HFF-Myc (cell line): Measurements from ENCODE around the gene NDUFB6.
"Not testable (repeated sequence)": the region's sequence is repeated elsewhere in the genome, so short reads cannot be mapped to it uniquely, and the experiment has no call there.

ENCODE experiments used
- DNase-seq: peaks from one replicate; pipeline ENCODE4 v3.0.0-alpha.2; 2011; ENCODE audit warnings: low read depth; ENCODE audit errors: extremely low read depth
- H3K4me3 ChIP-seq: replicated peaks from 2 replicates; pipeline ENCODE4 v1.5.1; 2011; ENCODE audit warnings: low read depth, mild to moderate bottlenecking, control low read depth, low read length
- CTCF ChIP-seq: IDR thresholded peaks from 2 replicates; pipeline ENCODE4 v1.5.1; 2012; ENCODE audit warnings: mild to moderate bottlenecking, low read depth, low read length, control low read depth; ENCODE audit errors: missing control alignments

Gene NDUFB6

GRCh38 chr9:32572900-32573523 is at the start of gene NDUFB6:
NDUFB6 (minus strand) TSS chr9:32573159; CDS start chr9:32573060, 99 bp downstream.
- DNase-seq = peak; percentile 80
- no peak for TF ChIP-seq CTCF
- H3K4me3 ChIP-seq = peak within 1 kb of the TSS; percentile 87

- no peak for TF ChIP-seq CTCF
- H3K4me3 ChIP-seq = no peak overlapping the region
- DNase-seq = no peak
Observed at GRCh38 chr9:32618261-32618660, 45.3 kb upstream of the NDUFB6 start.

- no peak for DNase-seq
Observed at GRCh38 chr9:32606811-32607210, 33.9 kb upstream of the NDUFB6 start.

GRCh38 chr9:32603914-32604852 is 31.2 kb upstream of the NDUFB6 start:
- no peak for TF ChIP-seq CTCF
- no peak for DNase-seq
- no peak overlapping the region for H3K4me3 ChIP-seq

More at GRCh38 chr9:32606811-32607210, 33.9 kb upstream of the NDUFB6 start:
- TF ChIP-seq CTCF = no peak
- no peak overlapping the region for H3K4me3 ChIP-seq

GRCh38 chr9:32599021-32599420 is 26.1 kb upstream of the NDUFB6 start:
- not testable (repeated sequence) for DNase-seq, H3K4me3 ChIP-seq

GRCh38 chr9:32596936-32597335 is 24.0 kb upstream of the NDUFB6 start:
- no peak for TF ChIP-seq CTCF
- no peak for DNase-seq
- no peak overlapping the region for H3K4me3 ChIP-seq
